Suppressor macrophage (primary cell): ENCODE data around the gene CDX1.
A peak's percentile ranks its signal among the peaks of the same experiment; 100 is the strongest.

Source experiments
- DNase-seq, 4 experiments: peaks; one replicate each; pipeline ENCODE4 v3.0.0-alpha.2; 2020 to 2022
- total RNA-seq, 17 experiments: gene quantifications; one replicate each; lab custom pipeline; 2026; ENCODE audit warnings: mixed read lengths in 6 of 17, inconsistent platforms in 3 of 17; lab: John Stamatoyannopoulos, UW

The CDX1 gene
- 0 to 0.44 (median 0) reads per million in 17 experiments for total RNA-seq

DNA sequence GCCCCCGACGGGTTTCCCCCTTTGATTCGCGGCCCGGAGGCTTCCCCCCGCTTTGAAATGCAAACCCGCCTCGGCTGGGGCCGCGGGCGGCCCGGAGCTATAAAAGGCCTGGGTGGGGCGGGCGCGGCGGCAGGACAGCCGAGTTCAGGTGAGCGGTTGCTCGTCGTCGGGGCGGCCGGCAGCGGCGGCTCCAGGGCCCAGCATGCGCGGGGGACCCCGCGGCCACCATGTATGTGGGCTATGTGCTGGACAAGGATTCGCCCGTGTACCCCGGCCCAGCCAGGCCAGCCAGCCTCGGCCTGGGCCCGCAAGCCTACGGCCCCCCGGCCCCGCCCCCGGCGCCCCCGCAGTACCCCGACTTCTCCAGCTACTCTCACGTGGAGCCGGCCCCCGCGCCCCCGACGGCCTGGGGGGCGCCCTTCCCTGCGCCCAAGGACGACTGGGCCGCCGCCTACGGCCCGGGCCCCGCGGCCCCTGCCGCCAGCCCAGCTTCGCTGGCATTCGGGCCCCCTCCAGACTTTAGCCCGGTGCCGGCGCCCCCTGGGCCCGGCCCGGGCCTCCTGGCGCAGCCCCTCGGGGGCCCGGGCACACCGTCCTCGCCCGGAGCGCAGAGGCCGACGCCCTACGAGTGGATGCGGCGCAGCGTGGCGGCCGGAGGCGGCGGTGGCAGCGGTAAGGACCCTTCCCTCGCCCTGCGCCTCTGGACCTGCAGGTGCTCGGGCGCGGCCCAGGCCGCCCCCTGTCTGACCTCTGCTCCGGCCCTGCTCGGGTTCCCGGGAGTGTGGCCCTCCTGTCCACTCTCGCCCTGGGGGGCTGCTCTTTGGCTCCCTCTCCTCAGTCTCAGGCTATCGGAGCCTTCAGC is at the start of gene CDX1:
Gene CDX1, plus strand, starts transcription at position 129 of the 862 bp plus-strand sequence. Its CDS starts 99 bp downstream, at position 228.
- DNase-seq = no peak

GRCh38 chr5:150117945-150118560 is 48.5 kb upstream of the CDX1 start:
- DNase-seq = peak in 1 of 4 experiments; percentile 1

DNA sequence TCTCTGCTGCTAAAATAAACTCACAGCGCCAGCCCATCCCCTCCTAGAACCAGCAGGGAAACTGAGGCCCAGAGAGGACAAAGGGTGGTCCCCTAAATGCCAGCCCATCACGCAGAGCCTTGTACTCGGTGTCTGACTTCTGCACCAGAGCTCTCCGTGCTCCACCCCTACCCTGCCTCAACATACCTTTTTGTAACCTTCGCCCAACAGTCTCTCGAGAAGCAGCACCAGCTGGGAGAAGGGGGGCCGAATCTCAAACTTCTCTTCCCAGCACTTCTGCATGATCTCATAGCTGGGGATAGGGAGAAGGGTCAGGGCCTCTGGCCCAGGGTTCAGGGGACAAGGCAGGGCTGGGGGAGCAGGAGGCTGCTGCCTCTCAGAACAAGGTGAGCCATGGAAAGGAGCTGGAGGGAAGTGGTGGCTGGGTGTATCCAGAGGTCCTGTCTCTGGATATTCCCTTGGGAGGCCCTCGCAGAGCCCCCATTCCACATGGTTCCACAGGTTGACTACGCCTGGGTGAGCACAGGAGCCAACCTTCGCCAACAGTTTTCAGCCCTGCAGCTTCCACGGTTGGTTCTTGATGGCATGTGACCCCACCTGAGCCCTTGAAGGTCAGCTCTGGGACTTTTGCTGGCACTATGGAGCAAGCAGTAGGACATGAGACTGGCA is 47.9 kb upstream of the CDX1 start:
- peak in 1 of 4 experiments; percentile 2 for DNase-seq

- peak in 3 of 4 experiments; percentile 53 to 68 (median 59) for DNase-seq
Measured at GRCh38 chr5:150119421-150120061, 47.0 kb upstream of the CDX1 start.

DNA sequence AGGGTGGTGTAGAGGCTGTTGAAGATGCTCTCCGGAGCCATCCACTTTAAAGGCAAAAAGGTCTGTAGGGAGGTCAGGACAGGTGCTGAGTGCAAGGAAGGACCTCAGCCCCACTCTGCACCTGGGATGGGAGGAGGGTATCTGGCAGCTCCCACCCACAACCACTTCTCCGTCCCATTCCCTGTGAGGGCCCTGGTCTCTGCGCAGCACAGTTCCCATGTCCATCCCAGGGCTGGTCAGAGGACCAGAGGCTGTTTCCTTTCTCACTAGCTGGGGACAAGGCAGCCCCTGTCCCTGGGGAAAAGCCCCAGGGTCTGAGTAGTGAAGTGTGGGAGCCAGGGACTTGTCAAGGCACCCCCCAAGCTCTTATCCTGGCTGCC is 46.5 kb upstream of the CDX1 start:
- no peak for DNase-seq

DNA sequence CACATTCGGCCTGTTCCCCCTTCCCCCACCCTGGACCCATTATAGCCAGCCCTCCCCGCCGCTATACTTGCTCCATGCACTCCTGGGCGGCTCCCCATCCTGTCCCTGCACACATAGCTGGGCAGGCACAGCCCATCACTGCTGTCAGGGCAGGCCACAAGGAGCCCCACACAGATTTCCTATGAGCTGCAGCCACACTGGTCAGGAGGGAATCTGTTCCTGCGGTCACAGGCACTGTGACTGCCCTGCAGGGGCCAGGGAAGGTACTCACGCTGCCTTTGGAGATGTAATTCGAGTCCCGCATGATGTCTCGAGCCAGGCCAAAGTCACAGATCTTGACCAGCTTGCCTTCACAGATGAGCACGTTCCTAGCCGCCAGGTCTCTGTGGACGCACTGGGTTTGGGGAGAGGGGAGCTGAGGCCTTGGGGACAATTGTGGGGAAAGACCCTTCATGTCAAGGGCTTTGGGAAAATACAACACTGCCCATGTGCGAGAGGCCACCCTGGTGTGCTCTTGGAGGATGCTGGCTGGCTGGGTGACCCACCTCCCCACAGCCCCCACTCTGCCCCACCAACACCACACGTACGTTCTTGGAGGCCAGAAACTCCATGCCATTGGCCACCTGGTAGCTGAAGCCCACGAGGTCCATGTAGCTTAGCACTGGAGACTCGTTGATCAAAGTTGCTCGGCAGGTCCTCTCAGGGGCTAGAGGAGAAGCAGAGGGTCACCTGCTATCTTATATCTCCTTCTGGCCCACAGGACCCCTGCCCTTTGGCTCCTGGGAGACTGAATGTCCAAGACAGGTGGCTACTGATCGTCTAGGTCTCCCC is 45.7 kb upstream of the CDX1 start:
- peak in 1 of 4 experiments; percentile 1 for DNase-seq

DNA sequence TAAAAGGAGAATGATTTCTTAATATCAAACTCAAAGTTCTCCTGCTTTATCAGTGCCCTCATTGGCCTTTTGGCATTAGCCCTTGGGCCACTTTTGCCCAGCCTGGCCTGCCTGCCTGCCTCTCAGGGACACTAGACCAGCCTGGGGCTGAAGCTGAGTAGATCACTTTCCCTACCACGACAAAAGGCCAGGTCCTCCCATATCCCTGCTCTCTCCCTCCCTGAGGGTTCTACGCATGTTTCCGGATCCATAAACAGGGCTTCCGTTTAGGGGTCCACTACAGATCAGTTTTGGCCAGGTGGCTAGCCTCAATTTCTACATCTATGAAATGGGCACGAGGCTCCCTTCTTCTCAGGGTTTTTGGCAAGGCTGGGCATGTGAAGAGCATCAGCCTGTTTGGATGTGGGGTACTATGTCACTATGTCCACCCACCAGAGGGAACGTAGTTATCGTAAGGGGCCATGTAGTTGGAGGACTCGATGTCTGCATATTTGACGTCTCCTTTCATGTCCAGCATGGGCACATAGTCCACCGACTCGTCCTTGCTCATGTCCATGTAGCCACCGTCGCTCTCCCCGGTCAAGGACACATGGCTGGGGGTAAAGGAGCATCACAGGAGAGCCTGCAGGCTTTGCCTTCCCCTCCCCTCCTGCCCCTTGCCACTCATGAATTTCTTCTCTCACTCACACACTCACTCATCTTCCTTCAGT is 45.0 kb upstream of the CDX1 start:
- no peak for DNase-seq

DNA sequence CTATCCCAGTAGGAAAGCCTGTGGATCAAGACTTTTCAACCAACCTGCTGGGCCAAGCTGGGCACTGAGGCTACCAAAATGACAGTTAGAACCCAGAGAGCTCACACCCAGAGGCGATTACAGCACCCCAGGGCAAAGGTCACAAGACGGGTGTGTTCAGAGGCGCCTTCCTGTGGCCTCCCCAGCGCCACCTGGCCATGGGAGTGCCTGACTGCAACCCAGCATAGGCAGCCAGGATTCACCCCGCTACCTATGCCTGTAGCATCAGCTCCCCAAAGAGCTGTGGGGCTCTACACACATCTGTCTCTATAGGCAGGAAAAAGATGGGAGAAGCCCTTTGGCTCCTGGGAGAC is 44.4 kb upstream of the CDX1 start:
- DNase-seq = peak; percentile 62 to 84 (median 76)

- DNase-seq = no peak
Measured at GRCh38 chr5:150122536-150123481, 43.8 kb upstream of the CDX1 start.

GRCh38 chr5:150123542-150123941 is 43.0 kb upstream of the CDX1 start:
- DNase-seq = peak; percentile 47 to 87 (median 70)

- peak in 3 of 4 experiments; percentile 62 to 80 (median 66) for DNase-seq
Measured at GRCh38 chr5:150124111-150124557, 42.4 kb upstream of the CDX1 start.

GRCh38 chr5:150124596-150124995 is 42.0 kb upstream of the CDX1 start:
- DNase-seq = no peak

DNA sequence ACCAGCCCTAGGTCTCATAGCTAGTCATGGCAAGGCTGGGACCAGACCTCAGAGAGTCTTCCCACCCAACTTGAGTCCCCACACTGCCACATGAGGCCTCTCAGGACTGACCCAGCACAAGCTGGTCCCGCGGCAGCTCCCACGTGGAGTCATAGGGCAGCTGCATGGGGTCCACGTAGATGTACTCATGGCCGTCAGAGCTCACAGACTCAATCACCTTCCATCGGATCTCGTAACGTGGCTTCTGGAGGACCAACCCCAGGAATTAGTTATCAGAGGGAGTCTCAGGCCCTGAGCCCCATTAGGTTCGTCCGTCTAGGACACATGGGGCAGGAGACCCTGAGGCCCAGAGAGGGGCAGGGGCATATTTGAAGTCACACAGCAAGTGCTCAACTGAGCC is 41.2 kb upstream of the CDX1 start:
- no peak for DNase-seq

DNA sequence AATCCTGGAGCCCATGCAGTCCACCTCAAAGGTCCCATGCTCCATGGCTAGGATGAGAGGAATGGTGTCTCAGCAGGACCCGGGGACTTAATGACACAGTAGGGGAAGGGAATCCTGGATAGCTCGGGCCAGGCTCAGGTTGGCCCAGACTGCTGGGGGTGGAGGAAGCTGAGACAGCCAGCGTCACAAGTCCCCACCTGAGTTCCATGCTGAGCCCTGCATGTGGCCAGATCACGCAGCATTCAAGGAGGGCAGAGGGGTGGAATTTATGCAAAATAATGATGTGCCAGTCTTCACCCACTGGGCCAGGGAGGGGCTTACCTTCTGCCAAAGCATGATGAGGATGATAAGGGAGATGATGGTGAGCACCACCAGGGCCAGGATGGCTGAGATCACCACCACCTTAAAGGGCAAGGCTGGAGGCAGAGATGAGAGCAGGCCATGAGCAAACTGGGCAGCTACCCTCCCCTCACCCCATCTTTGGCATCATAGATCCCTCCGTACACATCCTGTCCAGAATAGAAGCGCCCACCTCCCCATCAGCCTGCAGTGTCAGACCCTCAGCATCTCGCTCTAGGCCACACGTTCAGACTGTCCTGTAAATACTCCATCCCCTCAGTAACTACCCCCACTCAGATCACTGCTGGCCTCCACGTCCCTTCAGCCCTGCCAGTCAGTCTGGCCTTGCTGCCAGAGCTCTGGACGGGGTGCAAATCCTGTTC is 40.2 kb upstream of the CDX1 start:
- DNase-seq = no peak

DNA sequence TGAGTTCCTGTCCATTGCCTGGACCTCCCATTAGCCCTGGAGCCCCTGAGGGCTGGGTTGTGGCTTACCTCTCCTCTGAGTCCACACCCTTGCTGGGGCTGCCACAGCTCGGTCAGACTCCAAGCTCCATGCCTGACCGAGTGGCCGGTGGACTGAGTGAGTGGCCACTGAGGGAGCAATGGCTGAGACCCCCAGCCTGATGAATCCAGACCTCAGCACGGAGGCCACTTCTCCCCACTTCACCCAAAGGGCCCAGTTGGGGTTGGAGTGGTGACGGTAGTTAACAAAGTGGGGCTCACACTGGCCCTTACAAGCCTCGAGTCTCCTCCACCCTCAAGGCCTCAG is 39.7 kb upstream of the CDX1 start:
- no peak for DNase-seq

DNA sequence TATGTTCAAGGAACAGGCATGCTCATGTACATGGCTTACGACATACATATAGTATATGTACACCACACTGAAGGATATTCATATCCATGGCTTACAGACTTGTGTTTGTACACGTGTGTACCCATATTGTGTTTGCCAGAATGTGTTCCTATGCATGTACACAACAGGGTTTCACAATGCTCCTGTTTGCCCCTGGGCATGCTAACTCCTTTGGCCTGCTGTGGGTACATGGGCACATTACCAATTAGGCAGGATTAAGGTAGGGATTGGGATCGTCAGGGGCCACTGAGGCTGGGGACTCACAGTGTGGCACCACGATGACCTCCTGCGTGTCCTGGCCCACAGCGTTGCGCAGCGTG is 37.1 kb upstream of the CDX1 start:
- no peak for DNase-seq

DNA sequence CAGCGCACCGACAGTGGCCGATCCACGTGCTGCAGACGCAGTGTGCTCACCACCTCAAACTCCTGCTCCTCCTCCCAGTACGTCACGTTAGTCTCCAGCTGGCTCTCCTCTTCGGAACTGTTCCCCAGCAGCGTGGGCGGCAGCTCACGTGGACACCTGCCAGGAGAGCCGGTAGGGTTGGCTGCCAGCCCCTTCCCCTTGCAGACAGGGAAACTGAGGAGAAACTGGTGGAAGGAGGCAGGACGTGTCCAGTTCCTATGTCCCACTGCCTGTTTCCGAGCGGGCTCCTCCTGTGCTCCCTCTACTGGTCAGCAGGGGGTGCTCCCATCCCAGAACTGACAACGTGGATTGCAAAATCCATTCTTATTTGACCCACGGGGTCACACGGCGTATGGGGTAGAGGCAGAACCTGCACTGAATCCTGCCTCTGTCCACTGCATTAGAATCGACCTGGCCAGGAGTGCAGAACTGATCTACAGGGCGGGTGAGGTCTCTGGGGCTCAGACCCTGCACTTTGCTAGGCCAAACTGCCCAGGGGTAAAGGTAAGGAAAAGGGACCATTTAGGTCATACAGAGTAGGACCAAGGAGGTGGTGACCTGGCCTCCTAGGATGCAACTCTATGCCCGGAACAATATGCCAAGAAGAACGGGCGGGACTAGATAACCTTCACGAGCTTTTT is 36.6 kb upstream of the CDX1 start:
- peak; percentile 85 to 92 (median 88) for DNase-seq

GRCh38 chr5:150130493-150130922 is 36.1 kb upstream of the CDX1 start:
- no peak for DNase-seq

- DNase-seq = no peak
Measured at GRCh38 chr5:150131461-150131860, 35.1 kb upstream of the CDX1 start.
